ENCODE data around the gene RFLNA. TPM values are rescaled to one million over a fixed set of nuclear protein-coding genes. Genes with fewer than 3 reads are reported as not detected.
"Not testable (repeated sequence)": the region's sequence is repeated elsewhere in the genome, so short reads cannot be mapped to it uniquely, and the experiment has no call there.

RFLNA gene
- total and polyA plus RNA-seq, 5 donors from 2014 or later, result not detected

GRCh38 chr12:124296295-124296915, 1.5 kb downstream of the RFLNA start:
- Histone ChIP-seq H3K36me3 (ENCODE audit: control insufficient read depth, insufficient read depth, low read length) (no peaks in the 10 kb centered on the region), H3K27ac (ENCODE audit: insufficient read depth, low read length, poor library complexity, severe bottlenecking) (no peak overlapping the region), H3K27me3 (ENCODE audit: control insufficient read depth, insufficient read depth, low read length) (no peaks in the 10 kb centered on the region), H3K4me3 (ENCODE audit: low read depth, low read length) (no peak overlapping the region), H3K4me1 (ENCODE audit: control insufficient read depth, insufficient read depth, low read length, poor library complexity, severe bottlenecking) (no peaks in the 10 kb centered on the region), H3K9me3 (ENCODE audit: control insufficient read depth in 2 of 2, low read length in 2 of 2) (no peaks in the 10 kb centered on the region)
- Mint-ChIP-seq H3K9me3 (no peaks in the 10 kb centered on the region), H3K27me3 (peaks cover 56% of the 10 kb centered on the region), H3K4me1 (peaks cover 0 to 4% (median 0%) of the 10 kb centered on the region in 4 donors), H3K27ac (no peak overlapping the region), H3K36me3 (no peaks in the 10 kb centered on the region), H3K4me3 (no peak overlapping the region)
- no peak for ATAC-seq (ENCODE audit: low read depth in 2 of 2)
- no peak for DNase-seq

- ATAC-seq (ENCODE audit: low read depth in 2 of 2) (no peak), DNase-seq (no peak)
- H3K9me3 Mint-ChIP-seq, result no peaks in the 10 kb centered on the region
- Histone ChIP-seq H3K4me3 (ENCODE audit: low read depth, low read length) (no peak overlapping the region), H3K27me3 (ENCODE audit: control insufficient read depth, insufficient read depth, low read length) (no peaks in the 10 kb centered on the region), H3K9me3 (ENCODE audit: control insufficient read depth in 2 of 2, low read length in 2 of 2) (no peaks in the 10 kb centered on the region), H3K4me1 (ENCODE audit: control insufficient read depth, insufficient read depth, low read length, poor library complexity, severe bottlenecking) (no peaks in the 10 kb centered on the region), H3K27ac (ENCODE audit: insufficient read depth, low read length, poor library complexity, severe bottlenecking) (no peak overlapping the region), H3K36me3 (ENCODE audit: control insufficient read depth, insufficient read depth, low read length) (no peaks in the 10 kb centered on the region)
- no peak overlapping the region for H3K27ac Mint-ChIP-seq
- peaks cover 53% of the 10 kb centered on the region for H3K27me3 Mint-ChIP-seq
- no peak overlapping the region for H3K4me3 Mint-ChIP-seq
- H3K4me1 Mint-ChIP-seq, result peaks cover 0 to 4% (median 0%) of the 10 kb centered on the region in 4 donors
- H3K36me3 Mint-ChIP-seq, result no peaks in the 10 kb centered on the region
Observed at GRCh38 chr12:124296916-124297351, 2.0 kb downstream of the RFLNA start.

GRCh38 chr12:124297389-124297788, 2.5 kb downstream of the RFLNA start:
- Histone ChIP-seq H3K4me3 (ENCODE audit: low read depth, low read length) (no peak overlapping the region), H3K9me3 (ENCODE audit: control insufficient read depth in 2 of 2, low read length in 2 of 2) (no peaks in the 10 kb centered on the region), H3K27ac (ENCODE audit: insufficient read depth, low read length, poor library complexity, severe bottlenecking) (no peak overlapping the region), H3K36me3 (ENCODE audit: control insufficient read depth, insufficient read depth, low read length) (no peaks in the 10 kb centered on the region), H3K27me3 (ENCODE audit: control insufficient read depth, insufficient read depth, low read length) (no peaks in the 10 kb centered on the region), H3K4me1 (ENCODE audit: control insufficient read depth, insufficient read depth, low read length, poor library complexity, severe bottlenecking) (no peaks in the 10 kb centered on the region)
- Mint-ChIP-seq H3K36me3 (no peaks in the 10 kb centered on the region), H3K9me3 (no peaks in the 10 kb centered on the region), H3K27me3 (peaks cover 48% of the 10 kb centered on the region), H3K4me1 (peaks cover 0 to 4% (median 0%) of the 10 kb centered on the region in 4 donors), H3K27ac (no peak overlapping the region), H3K4me3 (no peak overlapping the region)
- DNase-seq, result no peak
- ATAC-seq (ENCODE audit: low read depth in 2 of 2), result no peak

- Mint-ChIP-seq H3K9me3 (no peaks in the 10 kb centered on the region), H3K27ac (no peak overlapping the region), H3K36me3 (no peaks in the 10 kb centered on the region), H3K4me1 (peaks cover 0 to 4% (median 0%) of the 10 kb centered on the region in 4 donors), H3K4me3 (no peak overlapping the region), H3K27me3 (peaks cover 44% of the 10 kb centered on the region)
- Histone ChIP-seq H3K4me1 (ENCODE audit: control insufficient read depth, insufficient read depth, low read length, poor library complexity, severe bottlenecking) (no peaks in the 10 kb centered on the region), H3K27ac (ENCODE audit: insufficient read depth, low read length, poor library complexity, severe bottlenecking) (no peak overlapping the region), H3K36me3 (ENCODE audit: control insufficient read depth, insufficient read depth, low read length) (no peaks in the 10 kb centered on the region), H3K4me3 (ENCODE audit: low read depth, low read length) (no peak overlapping the region), H3K9me3 (ENCODE audit: control insufficient read depth in 2 of 2, low read length in 2 of 2) (no peaks in the 10 kb centered on the region), H3K27me3 (ENCODE audit: control insufficient read depth, insufficient read depth, low read length) (no peaks in the 10 kb centered on the region)
- ATAC-seq (ENCODE audit: low read depth in 2 of 2) (no peak), DNase-seq (no peak)
Observed at GRCh38 chr12:124297856-124298255, 3.0 kb downstream of the RFLNA start.

- Mint-ChIP-seq H3K36me3 (no peaks in the 10 kb centered on the region), H3K4me3 (no peak overlapping the region), H3K4me1 (peaks cover 0 to 4% (median 0%) of the 10 kb centered on the region in 4 donors), H3K27ac (no peak overlapping the region), H3K9me3 (no peaks in the 10 kb centered on the region), H3K27me3 (peaks cover 37% of the 10 kb centered on the region)
- no peaks in the 10 kb centered on the region for H3K9me3 ChIP-seq (ENCODE audit: control insufficient read depth in 2 of 2, low read length in 2 of 2)
- H3K4me1 ChIP-seq (ENCODE audit: control insufficient read depth, insufficient read depth, low read length, poor library complexity, severe bottlenecking), result no peaks in the 10 kb centered on the region
- ATAC-seq (ENCODE audit: low read depth in 2 of 2) (no peak), DNase-seq (no peak)
- H3K27ac ChIP-seq (ENCODE audit: insufficient read depth, low read length, poor library complexity, severe bottlenecking), result no peak overlapping the region
- no peak overlapping the region for H3K4me3 ChIP-seq (ENCODE audit: low read depth, low read length)
- no peaks in the 10 kb centered on the region for H3K36me3 ChIP-seq (ENCODE audit: control insufficient read depth, insufficient read depth, low read length)
- no peaks in the 10 kb centered on the region for H3K27me3 ChIP-seq (ENCODE audit: control insufficient read depth, insufficient read depth, low read length)
Observed at GRCh38 chr12:124298685-124299410, 4.0 kb downstream of the RFLNA start.

GRCh38 chr12:124299628-124300388, 4.9 kb downstream of the RFLNA start:
- DNase-seq (no peak), ATAC-seq (ENCODE audit: low read depth in 2 of 2) (no peak)
- H3K36me3 ChIP-seq (ENCODE audit: control insufficient read depth, insufficient read depth, low read length), result no peaks in the 10 kb centered on the region
- H3K4me1 ChIP-seq (ENCODE audit: control insufficient read depth, insufficient read depth, low read length, poor library complexity, severe bottlenecking), result no peaks in the 10 kb centered on the region
- Mint-ChIP-seq H3K27ac (no peak overlapping the region), H3K9me3 (no peaks in the 10 kb centered on the region), H3K36me3 (no peaks in the 10 kb centered on the region), H3K27me3 (peaks cover 31% of the 10 kb centered on the region), H3K4me3 (no peak overlapping the region), H3K4me1 (peaks cover 0 to 4% (median 0%) of the 10 kb centered on the region in 4 donors)
- no peaks in the 10 kb centered on the region for H3K9me3 ChIP-seq (ENCODE audit: control insufficient read depth in 2 of 2, low read length in 2 of 2)
- no peak overlapping the region for H3K27ac ChIP-seq (ENCODE audit: insufficient read depth, low read length, poor library complexity, severe bottlenecking)
- H3K4me3 ChIP-seq (ENCODE audit: low read depth, low read length), result no peak overlapping the region
- no peaks in the 10 kb centered on the region for H3K27me3 ChIP-seq (ENCODE audit: control insufficient read depth, insufficient read depth, low read length)

GRCh38 chr12:124300657-124301056, 5.8 kb downstream of the RFLNA start:
- peaks cover 30% of the 10 kb centered on the region for H3K27me3 Mint-ChIP-seq
- H3K27ac Mint-ChIP-seq, H3K36me3 Mint-ChIP-seq: not testable (repeated sequence)

More at GRCh38 chr12:124300657-124301056, 5.8 kb downstream of the RFLNA start:
- not testable (repeated sequence) for H3K9me3 Mint-ChIP-seq; H3K4me1 Mint-ChIP-seq; H3K4me3 ChIP-seq (ENCODE audit: low read depth, low read length); H3K27ac ChIP-seq (ENCODE audit: insufficient read depth, low read length, poor library complexity, severe bottlenecking); H3K9me3 ChIP-seq (ENCODE audit: control insufficient read depth in 2 of 2, low read length in 2 of 2); DNase-seq; H3K4me3 Mint-ChIP-seq; H3K27me3 ChIP-seq (ENCODE audit: control insufficient read depth, insufficient read depth, low read length); H3K4me1 ChIP-seq (ENCODE audit: control insufficient read depth, insufficient read depth, low read length, poor library complexity, severe bottlenecking); H3K36me3 ChIP-seq (ENCODE audit: control insufficient read depth, insufficient read depth, low read length); ATAC-seq (ENCODE audit: low read depth in 2 of 2)
